Esophagus squamous epithelium (tissue), 4 donors: ENCODE measurements around the gene FHOD3.

Source experiments
- CTCF ChIP-seq, 6 experiments: fragments of 450-650 bp in 4 of 6; fragments of 200-600 bp in 2 of 6; sonication (generic) in 2 of 6; IDR thresholded peaks; one replicate each; pipeline ENCODE4 v1.5.1; 2016 to 2019; ENCODE audit warnings: antibody characterized with exemption in 6 of 6, mild to moderate bottlenecking in 4 of 6, moderate library complexity in 4 of 6
- POLR2A ChIP-seq, 4 donors: fragments of 450-650 bp; IDR thresholded peaks; one replicate each; pipeline ENCODE4 v1.6.1; 2017; ENCODE audit warnings: antibody characterized with exemption in 4 of 4, mild to moderate bottlenecking in 4 of 4, moderate library complexity in 3 of 4

- TF ChIP-seq CTCF (IDR thresholded peaks at IDR 0.05): peak; percentile 72 to 91 (median 86)
- no peak for TF ChIP-seq POLR2A (IDR thresholded peaks at IDR 0.05)
Observed at GRCh38 chr18:36284671-36285295, 12.7 kb upstream of the FHOD3 start.
